ENCODE measurements around the gene SH3TC2.

DNA sequence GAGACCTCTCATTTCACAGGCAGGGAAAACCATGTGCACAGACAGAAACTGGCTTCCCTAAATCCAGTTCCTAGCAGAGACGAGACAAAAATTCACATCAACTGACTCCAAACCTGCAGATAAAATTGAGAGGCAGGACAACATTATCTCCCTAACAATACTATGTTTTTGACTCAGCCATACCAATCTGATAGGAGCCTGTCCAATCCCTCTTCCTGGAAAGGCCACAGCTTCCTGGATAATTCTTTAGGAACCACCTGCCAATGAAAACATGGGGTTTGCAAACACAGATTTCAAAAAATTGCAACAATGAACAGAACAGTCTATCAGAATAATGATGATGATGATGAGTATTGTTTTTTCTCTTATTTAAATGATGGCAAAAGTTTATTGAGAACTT is 22.4 kb downstream of the SH3TC2 start:
- TF ChIP-seq REST (IDR thresholded peaks at IDR 0.05; ENCODE audit: insufficient read depth in 1 of 2, low read depth in 2 of 2, low read length in 2 of 2) (no peak), SIN3A (IDR thresholded peaks at IDR 0.05; ENCODE audit: borderline replicate concordance, insufficient read depth, low read length) (no peak), POLR2AphosphoS5 (IDR thresholded peaks at IDR 0.05; ENCODE audit: low read depth, low read length) (no peak)

Data from PFSK-1 (cell line).